Adrenal gland (tissue), 12 donors: Measurements from ENCODE around the gene CD244. TPM values are rescaled to one million over a fixed set of nuclear protein-coding genes. Genes with fewer than 3 reads are reported as not detected.
A peak's percentile ranks its signal among the peaks of the same experiment; 100 is the strongest.

Experiments
- DNase-seq, 7 donors: peaks; one replicate each; pipeline ENCODE4 v3.0.0-alpha.2; 2019 to 2020
- H3K27ac ChIP-seq, 5 donors: fragments of 200-600 bp; sonication (generic) in 4 of 5; 1 replicate in 3 of 5; 2 replicates in 2 of 5; pipeline versions ENCODE4 v1.5.1 to v1.8.0; 2016 to 2020; ENCODE audit warnings: mild to moderate bottlenecking in 1 of 5
- H3K27me3 ChIP-seq: fragments of 200-600 bp; 2 replicates; pipeline ENCODE4 v1.8.0; 2021
- H3K36me3 ChIP-seq, 2 donors: fragments of 200-600 bp; replicated peaks in 1 of 2; 1 replicate in 1 of 2; 2 replicates in 1 of 2; pipeline versions ENCODE4 v1.5.1 to v1.8.0; 2018 to 2022
- H3K4me1 ChIP-seq, 2 donors: fragments of 200-600 bp; replicated peaks in 1 of 2; 1 replicate in 1 of 2; 2 replicates in 1 of 2; pipeline versions ENCODE4 v1.5.1 to v1.8.0; 2018 to 2021
- H3K4me3 ChIP-seq, 4 donors: fragments of 200-600 bp; sonication (generic) in 3 of 4; one replicate each; pipeline ENCODE4 v1.5.1; 2016 to 2018
- H3K9me3 ChIP-seq, 3 donors: fragments of 200-600 bp; sonication (generic) in 1 of 3; replicated peaks in 1 of 3; 1 replicate in 2 of 3; 2 replicates in 1 of 3; pipeline versions ENCODE4 v1.5.1 to v1.8.0; 2016 to 2021
- POLR2A ChIP-seq, 2 donors: fragments of 450-650 bp; IDR thresholded peaks; one replicate each; pipeline ENCODE4 v1.6.1; 2017; ENCODE audit warnings: antibody characterized with exemption in 2 of 2, mild to moderate bottlenecking in 2 of 2, moderate library complexity in 1 of 2
- WGBS, 4 donors: extraction: QIAGEN DNeasy Blood & Tissue Kit in 2 of 4; methylation state at CpG; one replicate each; pipeline versions ENCODE4 v1.1.5 to v1.1.7; 2013 to 2017; 5-methylcytosine and 5-hydroxymethylcytosine counted together
- intact Hi-C, 2 donors: fragments of 100-400 bp; cut with DNase I; formaldehyde crosslinking; loops; one replicate each; pipeline versions ENCODE4 v1.14.1 to v1.15.0; 2022 to 2023
- polyA plus RNA-seq, 3 donors: library from polyadenylated mRNA; stranded (reverse); fragments of 200-250 nt in 2 of 3; fragments of 350-450 nt in 1 of 3; fragmentation: Illumina TruSeq in 1 of 3; extraction: RNeasy Lipid Tissue Mini Kit (QIAGEN cat#74804) in 1 of 3; gene quantifications; one replicate each; pipeline ENCODE4 v1.2.3, GENCODE V29; 2013 to 2014
- total RNA-seq, 9 donors: library from RNA; depleted of rRNA in 4 of 9; stranded (reverse); fragments of >200 nt in 4 of 9; fragments of 120-200 nt in 1 of 9; fragmentation: NEBNext Ultra II Directional in 1 of 9; extraction: Animal tissue kit (Norgen Biotek cat#: 25700) in 1 of 9; gene quantifications; one replicate each; pipeline versions ENCODE4 v1.1.0 to v1.2.4, GENCODE V29; 2013 to 2023
- TF ChIP-seq, protein P1 (sequence below), 6 experiments: fragments of 450-650 bp in 4 of 6; fragments of 200-600 bp in 2 of 6; sonication (generic) in 1 of 6; IDR thresholded peaks; 1 replicate in 5 of 6; 2 replicates in 1 of 6; pipeline versions ENCODE4 v1.5.1 to v1.8.0; 2016 to 2021; ENCODE audit warnings: antibody characterized with exemption in 6 of 6, mild to moderate bottlenecking in 2 of 6, moderate library complexity in 1 of 6
- donor health status: healthy with polysubstance abuse.
- donor health status: Bipolar disorder and iron deficiency.
- donor health status: DM: yes; HTN: yes; CAD: no.
- donor health status: DM: no; HTN: no; CAD: no.
- donor health status: DM: no; HTN: no; CAD: no.
- donor health status: DM: yes; HTN: yes; CAD: no.

The CD244 gene
- total and polyA plus RNA-seq, 12 donors, result 0.15 to 1.4 (median 0.28) TPM; not detected in 1

GRCh38 chr1:160836561-160836960 lies 26.1 kb downstream of the CD244 start:
- no peak overlapping the region for H3K27ac ChIP-seq
- H3K4me1 ChIP-seq, result no peaks in the 10 kb centered on the region
- no peaks in the 10 kb centered on the region for H3K27me3 ChIP-seq
- 33 to 42% (median 34%) methylated on average over 3 of the region's 3 CpGs for WGBS, 4 donors
- no peak for DNase-seq
- no peak overlapping the region for H3K4me3 ChIP-seq
- intact Hi-C loops, result loop anchor here in 1 of 2 donors (5.0 kb wide), 1 partner anchor 116 kb away; the partner anchor contains the start of gene ITLN2
- no peaks in the 10 kb centered on the region for H3K36me3 ChIP-seq
- no peak for TF ChIP-seq POLR2A (IDR thresholded peaks at IDR 0.05)
- TF ChIP-seq, protein P1, sequence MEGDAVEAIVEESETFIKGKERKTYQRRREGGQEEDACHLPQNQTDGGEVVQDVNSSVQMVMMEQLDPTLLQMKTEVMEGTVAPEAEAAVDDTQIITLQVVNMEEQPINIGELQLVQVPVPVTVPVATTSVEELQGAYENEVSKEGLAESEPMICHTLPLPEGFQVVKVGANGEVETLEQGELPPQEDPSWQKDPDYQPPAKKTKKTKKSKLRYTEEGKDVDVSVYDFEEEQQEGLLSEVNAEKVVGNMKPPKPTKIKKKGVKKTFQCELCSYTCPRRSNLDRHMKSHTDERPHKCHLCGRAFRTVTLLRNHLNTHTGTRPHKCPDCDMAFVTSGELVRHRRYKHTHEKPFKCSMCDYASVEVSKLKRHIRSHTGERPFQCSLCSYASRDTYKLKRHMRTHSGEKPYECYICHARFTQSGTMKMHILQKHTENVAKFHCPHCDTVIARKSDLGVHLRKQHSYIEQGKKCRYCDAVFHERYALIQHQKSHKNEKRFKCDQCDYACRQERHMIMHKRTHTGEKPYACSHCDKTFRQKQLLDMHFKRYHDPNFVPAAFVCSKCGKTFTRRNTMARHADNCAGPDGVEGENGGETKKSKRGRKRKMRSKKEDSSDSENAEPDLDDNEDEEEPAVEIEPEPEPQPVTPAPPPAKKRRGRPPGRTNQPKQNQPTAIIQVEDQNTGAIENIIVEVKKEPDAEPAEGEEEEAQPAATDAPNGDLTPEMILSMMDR (IDR thresholded peaks at IDR 0.05), result no peak
- H3K9me3 ChIP-seq, result no peaks in the 10 kb centered on the region

DNA sequence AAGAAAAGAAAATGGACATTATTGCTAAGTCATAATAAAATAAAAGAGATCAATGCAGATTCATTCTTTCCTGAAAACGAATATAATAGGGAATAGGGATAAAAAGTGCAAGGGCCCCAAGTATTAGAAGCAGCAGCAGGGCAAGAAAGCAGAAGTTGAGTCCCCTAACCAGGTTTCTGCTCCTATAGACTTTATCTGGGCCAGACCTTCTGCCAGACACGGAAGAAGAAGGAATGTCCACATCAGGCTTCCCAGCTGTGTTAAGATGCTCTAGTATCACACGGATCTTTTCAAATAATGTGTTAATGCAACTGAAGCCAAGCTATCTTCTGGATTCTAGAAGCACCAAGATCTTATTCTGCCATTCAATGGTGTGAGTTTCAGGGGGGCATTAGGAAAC lies 26.9 kb downstream of the CD244 start:
- no peaks in the 10 kb centered on the region for H3K9me3 ChIP-seq
- H3K27ac ChIP-seq, result no peak overlapping the region
- no peaks in the 10 kb centered on the region for H3K27me3 ChIP-seq
- H3K4me3 ChIP-seq, result no peak overlapping the region
- H3K4me1 ChIP-seq, result no peaks in the 10 kb centered on the region
- TF ChIP-seq, protein P1 (IDR thresholded peaks at IDR 0.05), result no peak
- TF ChIP-seq POLR2A (IDR thresholded peaks at IDR 0.05), result no peak
- intact Hi-C loops, result loop anchor here in 1 of 2 donors (5.0 kb wide), 1 partner anchor 117 kb away; the partner anchor contains the start of gene ITLN2
- no peak for DNase-seq
- no peaks in the 10 kb centered on the region for H3K36me3 ChIP-seq
- 62 to 72% (median 67%) methylated on average over 3 of the region's 3 CpGs for WGBS, 4 donors

DNA sequence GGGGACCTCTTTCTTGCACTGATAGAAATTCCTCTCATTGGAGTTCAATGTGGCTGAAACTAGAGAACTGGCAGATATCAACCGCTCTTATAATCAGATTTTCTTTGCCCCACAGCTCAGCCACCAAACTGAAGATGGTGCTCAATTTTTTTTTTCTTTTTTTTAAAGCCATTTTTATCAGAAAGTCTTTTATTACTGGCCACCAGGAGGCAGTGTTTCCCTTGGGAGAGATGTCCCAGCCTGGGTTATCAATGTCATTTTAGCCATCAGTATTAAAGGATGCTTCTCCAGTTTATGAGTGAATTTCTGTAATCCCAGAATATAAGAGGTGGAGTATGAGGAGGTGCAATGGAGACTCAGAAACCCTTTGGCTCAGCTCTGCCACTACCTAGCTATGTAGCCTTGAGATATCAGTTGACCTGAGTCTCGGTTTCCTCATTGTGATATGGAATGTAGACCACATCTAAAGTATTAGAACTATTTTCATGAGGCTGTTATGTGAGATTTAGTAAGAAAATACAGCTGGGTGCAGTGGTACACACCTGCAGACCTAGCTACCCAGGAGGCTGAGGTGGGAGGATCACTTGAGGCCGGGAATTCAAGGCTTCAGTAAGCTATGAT lies 27.6 kb downstream of the CD244 start:
- Histone ChIP-seq H3K36me3 (no peaks in the 10 kb centered on the region), H3K4me1 (no peaks in the 10 kb centered on the region), H3K9me3 (no peaks in the 10 kb centered on the region), H3K27me3 (no peaks in the 10 kb centered on the region), H3K27ac (no peak overlapping the region), H3K4me3 (no peak overlapping the region)
- TF ChIP-seq, protein P1 (IDR thresholded peaks at IDR 0.05), result peak; percentile 50 to 82 (median 59)
- no peak for TF ChIP-seq POLR2A (IDR thresholded peaks at IDR 0.05)
- DNase-seq, result peak in 4 of 7 donors; percentile 23 to 41 (median 32)
- whole genome bisulfite sequencing, 4 donors, result 81 to 89% (median 84%) methylated on average over 3 of the region's 3 CpGs
- intact Hi-C loops, result loop anchor here (5.0 kb wide), 1 partner anchor 117 kb away; the partner anchor contains the start of gene ITLN2 (in 2 of the 2)

DNA sequence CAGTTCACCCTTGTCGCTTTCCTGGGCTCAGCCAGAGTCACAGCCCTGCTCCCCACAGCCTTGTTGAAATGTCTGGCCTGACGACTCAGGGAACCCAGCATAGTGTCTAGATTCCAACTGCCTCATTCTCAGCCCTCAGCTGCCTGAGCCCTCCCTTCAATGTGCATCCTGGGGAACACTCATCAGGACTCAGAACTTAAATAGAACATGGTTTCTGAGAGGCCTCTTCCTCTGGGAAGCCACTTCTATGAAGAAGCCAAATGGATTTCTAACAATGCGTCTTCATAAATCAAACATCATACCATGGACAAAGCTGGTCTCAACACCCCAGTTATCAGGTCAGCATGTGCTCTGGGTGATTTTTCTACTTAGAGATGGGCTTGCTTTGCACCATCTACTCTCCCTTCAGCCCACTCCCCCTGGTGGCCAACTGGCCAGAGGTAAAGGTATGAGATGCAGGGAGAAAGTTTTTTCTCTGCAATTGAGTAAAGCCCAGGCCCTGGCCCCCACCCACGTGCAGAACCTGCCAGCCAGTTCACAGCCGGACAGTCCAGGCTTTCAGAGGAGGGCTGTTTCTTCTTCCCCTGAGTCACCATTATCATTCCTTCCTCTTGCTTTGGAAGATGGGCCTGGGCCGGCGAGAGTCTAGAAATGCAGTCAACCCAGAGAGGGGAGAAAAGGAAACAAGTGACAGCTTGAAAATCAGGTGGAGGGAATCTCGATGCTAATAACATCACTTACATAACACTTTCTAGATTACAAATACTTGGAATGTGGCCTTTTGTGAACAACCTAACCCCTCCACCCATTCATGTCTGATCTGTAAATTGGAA lies 32.1 kb downstream of the CD244 start:
- intact Hi-C loops, result loop anchor here in 1 of 2 donors (5.0 kb wide), 1 partner anchor 122 kb away; the partner anchor contains the start of gene ITLN2

More for the DNA sequence above, 32.1 kb downstream of the CD244 start:
- no peaks in the 10 kb centered on the region for H3K27me3 ChIP-seq
- no peaks in the 10 kb centered on the region for H3K9me3 ChIP-seq
- TF ChIP-seq, protein P1 (IDR thresholded peaks at IDR 0.05), result peak; percentile 30 to 52 (median 46)
- no peak for TF ChIP-seq POLR2A (IDR thresholded peaks at IDR 0.05)
- no peaks in the 10 kb centered on the region for H3K36me3 ChIP-seq
- H3K4me3 ChIP-seq, result no peak overlapping the region
- WGBS, 4 donors, result 61 to 69% (median 66%) methylated on average over 8 of the region's 8 CpGs
- H3K4me1 ChIP-seq, result no peaks in the 10 kb centered on the region
- DNase-seq, result peak in 6 of 7 donors; percentile 32 to 67 (median 50)
- no peak overlapping the region for H3K27ac ChIP-seq
